Activated CD4-positive, CD25-positive, alpha-beta regulatory T cell treated with anti-CD3 and anti-CD28 coated beads, Interleukin-2, amount 50 U/mL, for 72 hours (primary cell): ENCODE measurements around the gene SRBD1.

ENCODE experiments used
- DNase-seq: peaks from one replicate; pipeline ENCODE4 v3.0.0; 2021

SRBD1 gene

DNA sequence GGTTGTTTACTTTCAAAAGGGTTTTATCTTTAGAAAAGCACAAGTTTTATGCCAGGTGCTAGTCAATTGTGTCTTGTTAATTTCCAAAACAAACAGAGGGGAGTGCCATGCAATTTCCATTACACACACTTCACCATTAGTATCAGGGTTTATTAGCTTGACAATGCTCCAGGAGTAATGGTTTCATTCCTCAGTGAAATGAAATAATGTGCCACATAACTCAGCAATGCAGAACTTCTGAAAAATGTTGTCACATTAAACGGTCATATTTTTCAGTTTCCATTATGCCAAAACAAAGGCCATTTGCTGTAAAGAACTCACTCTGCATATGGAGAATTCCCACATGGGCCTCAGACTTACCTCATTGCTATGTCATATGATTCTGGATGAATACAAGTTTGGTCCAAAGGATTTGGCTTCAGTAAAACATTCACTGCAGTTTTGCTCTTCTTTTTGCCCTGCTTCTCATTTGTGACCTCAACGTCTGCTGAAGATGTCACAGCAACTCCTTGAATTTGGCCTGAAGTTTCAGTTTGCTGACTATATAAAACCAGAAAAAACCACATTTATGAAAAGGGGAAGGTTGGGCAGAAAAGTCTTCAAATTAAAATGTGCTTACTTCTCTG is 198.2 kb downstream of the SRBD1 start:
- no peak for DNase-seq

DNA sequence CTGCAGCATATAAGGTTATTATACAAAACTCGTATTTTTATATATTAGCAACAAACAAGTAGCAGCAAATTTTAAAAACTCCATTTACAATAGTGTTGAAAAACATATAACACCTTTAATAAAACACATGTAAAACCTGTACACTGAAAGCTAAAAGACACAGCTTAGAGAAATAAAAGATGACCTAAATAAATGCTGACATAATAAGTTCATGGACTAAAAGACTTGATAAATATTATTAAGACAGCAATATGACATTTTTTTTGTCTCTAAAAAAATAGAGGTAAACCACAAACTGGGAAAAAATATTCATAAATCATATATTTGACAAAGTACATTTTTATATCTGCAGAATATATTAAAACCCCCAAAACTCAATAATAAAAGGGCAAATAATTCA is 201.4 kb downstream of the SRBD1 start:
- DNase-seq = no peak

DNA sequence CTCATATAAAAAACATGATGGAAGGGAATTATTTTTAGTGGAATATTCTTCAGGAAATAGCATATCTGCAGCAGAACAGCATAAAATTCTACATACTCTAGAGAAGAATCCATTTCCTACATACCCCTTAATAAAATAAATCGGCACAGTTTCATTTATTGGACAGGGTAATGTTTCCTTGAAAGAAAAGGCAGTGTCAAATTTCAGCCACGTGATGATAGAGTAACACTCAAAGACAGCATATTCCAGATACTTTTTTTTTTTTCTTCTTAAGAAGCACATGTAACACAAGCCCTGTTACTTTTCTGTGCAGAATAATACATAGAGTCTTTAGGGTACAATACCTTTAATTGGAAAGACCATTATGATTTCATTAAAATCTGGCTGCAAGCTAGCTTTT is 204.4 kb downstream of the SRBD1 start:
- no peak for DNase-seq

DNA sequence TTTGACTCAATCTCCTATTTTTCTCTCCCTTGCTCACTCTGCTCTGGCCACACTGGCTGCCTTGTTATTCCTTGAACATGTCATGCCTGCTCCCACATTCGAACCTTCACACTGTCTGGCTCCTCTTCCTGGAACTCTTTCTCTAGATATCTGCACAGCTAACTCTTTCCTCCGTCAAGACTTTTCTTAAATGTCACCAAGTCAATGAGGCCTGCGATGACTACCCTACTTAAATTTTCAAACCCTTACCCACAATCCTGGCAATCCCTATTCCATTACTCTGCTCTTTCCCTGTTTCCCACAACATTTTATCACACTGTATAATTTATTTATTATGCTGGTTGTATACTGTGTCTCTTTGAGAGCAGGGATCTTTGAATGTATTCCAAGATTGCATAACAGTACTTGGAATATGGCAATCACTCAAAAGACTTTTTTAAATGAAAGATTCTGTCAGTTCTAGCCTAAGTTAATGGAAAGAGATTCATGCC is 206.2 kb downstream of the SRBD1 start:
- no peak for DNase-seq

DNA sequence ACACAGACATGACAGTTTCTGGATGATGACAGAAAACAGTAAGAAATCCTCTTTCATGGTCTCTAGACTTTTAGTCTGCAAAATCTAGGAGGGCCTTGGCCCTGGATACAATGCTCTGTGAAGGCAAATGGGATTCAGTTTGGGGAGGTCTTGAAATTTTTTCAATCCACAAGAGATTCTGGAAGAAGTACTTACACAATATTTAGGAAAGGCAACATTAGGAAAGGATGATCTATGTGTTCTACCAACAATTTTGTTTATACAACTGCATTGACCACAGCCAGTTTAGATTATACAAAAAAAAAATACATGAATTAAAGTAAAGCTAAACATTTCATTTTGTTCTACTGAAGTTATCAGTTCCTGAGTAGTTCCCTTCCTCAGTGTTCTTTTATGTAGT is 208.0 kb downstream of the SRBD1 start:
- DNase-seq = no peak

DNA sequence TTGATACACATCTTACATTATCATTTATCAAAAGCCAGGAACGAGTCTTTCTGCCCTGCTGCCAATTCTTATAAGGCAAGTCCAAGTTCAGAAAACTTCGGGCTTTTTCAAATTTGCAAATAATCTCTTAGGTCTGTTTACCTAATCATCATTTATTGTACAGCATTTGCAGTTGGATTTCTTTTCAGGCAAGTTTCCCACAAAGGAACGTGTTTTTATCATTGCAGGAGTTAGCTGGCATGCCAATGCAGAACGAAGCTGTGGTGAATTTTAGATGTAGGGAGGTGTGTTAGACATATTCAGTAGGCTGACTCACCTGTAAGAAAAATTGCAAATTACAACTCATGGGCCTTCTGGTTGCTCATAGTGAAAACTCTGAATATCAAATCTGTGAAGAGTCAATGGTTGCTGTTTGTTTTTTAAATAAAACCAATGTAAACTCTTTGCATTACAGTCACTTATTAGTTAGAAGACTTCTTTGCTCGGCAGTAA is 209.6 kb downstream of the SRBD1 start:
- no peak for DNase-seq

DNA sequence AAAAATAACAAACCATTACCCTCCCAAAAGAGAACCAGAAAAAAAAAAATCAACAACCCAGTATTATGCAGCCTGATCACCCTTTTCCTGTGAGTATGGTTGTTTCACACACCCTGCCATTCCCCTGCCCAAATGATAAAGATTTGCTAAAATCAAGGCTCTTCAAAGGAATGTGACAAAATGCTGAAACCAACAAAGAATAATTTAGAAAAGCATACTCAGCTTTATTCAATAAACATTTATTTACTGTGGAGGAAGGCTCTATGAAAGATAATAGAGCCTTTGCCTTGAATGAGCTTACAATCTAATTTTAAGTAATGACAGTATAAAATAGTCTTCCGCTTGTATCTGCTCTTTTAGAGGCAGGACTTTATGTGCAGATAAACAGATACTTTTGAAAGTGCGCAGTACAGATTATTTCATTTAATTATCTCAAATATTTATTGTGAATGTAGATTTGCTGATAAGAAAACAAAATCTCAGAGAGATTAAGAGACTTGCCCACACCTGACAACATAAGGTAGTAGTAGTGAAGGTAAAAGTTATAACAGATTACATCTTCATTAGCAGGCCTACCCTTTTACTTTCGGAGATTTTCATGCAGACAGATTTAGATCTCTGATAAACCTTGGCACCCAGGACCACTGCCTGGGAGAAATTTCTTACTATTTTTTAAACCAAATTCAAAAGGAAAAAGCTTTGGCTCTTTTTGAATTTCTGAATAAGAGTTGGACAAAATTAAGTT is 211.9 kb downstream of the SRBD1 start:
- DNase-seq = no peak

DNA sequence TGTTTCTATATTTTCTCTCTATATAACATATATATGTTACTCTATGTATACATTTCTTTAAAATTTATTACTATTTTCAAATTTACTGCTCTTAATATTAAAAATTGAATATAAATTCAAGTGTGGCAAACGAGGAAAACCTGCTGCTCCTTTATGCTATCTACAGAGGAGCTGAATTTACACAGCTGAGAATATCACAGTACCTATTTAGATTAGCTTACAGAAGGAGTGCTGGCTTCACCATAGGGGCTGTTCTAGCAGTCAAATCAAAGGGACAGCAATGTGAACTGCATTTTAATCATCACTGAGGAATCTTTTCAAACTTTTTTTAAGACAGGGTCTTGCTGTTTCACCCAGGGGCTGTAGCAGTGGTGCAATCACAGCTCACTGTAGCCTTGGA is 213.8 kb downstream of the SRBD1 start:
- DNase-seq = no peak

DNA sequence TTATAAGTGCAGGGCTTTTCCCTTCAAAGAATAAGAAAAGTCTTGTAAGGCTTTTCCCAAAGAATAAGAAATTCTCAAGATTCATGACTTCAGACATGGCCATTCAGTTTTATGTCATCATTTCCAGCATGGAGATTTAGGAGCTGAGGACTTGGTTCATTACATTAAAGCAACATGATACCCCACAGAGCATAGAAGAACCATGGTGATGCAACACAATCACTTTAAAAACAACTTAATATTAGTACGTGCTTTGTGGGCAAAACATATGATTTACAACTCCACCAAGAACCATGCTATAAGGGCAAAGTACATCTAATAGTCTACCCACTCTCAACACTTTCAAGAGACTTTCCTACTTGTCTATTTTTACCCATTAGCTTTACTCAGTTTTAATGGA is 214.4 kb downstream of the SRBD1 start:
- no peak for DNase-seq

DNA sequence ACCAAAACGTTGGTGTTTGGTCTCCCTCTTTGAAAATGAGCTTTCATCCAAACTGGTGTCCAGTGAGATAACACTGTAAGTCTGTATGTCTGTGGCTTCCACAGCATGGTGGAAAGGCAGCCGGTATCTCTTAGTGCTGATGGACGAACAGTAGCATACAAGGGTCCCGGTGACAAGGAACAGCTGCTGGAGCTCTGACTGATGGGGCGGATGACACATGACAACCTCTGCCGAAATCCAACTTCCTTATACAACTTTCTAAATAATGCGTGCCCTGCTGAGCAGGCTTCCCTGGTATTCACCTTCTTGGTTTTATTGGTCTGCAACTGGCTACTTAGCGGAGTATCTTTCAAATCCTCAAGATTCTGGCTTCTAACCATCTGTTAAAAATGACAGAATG is 216.2 kb downstream of the SRBD1 start:
- DNase-seq = no peak

DNA sequence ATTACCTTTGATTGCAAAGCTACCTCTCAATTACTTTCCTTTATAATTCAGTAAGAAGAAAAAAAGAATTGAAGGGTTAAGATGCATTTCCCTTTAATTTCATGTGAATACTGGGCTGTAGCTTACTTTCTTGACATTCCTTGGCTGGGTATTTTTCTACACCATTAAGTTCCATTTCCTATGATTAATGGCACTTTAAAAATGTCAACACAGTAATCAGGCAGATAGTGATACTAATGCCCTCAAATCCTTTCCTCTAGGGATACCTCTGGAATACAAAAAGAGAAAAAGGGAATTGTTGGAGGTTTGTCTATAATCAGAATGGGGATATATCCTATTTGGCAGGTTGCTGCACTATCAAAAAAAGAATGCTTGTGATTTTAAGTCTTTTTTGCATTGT is 216.9 kb downstream of the SRBD1 start:
- no peak for DNase-seq

DNA sequence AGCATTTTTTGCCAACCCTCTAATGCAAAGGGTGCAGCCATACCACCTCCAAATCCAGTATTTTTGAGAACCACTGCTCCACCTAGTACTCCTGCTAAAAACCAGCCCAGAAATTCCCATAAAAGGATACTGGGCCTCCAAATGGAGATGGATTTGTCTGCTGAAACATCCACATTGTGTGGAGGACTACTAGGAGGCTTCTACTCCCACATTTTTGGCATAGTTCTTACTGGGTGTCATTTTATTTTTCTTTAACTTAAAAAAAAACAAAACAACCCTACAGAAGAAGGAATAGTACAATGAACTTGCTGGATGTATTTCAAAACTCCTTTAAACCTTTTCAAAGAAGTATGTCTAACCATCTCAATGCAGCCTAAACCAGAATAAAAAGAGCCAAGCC is 219.2 kb downstream of the SRBD1 start:
- DNase-seq = no peak

DNA sequence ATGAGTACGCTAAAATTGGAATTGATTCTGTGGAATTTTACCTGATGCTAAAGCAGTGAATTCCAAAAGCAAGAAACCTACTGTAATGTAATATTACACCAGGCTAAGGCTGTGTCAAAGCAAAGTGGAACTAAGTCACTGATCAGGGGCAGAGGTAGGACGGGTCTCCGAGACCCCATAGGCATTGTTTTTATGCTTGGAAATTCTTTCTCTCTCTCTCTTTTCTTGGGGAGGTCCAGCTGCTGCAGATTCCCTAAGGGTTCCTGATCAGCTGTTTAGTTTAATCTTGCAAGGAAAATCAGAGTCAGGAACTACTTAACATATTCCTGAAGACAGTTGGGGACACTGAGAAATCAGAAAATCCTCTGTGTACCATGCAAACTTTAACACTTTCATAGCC is 220.2 kb downstream of the SRBD1 start:
- no peak for DNase-seq

DNA sequence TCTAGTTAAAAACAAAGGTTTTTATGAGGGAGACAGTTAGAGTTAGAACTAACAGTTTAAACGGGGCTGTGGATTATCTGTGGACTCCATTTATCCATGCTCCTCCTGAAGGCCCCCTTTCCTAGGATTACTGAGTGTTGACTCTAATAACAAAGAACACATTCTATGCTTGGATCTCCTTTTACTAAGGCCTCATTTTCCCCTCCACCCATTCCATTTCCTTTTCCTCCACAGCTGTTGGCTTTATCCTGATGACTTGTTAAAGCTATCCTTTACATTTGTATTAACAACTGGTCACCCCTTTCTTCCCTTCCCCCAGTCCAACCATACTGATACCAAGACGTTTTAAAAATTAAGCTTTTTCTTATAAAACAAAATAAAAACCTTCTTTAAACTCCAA is 220.6 kb downstream of the SRBD1 start:
- DNase-seq = no peak

DNA sequence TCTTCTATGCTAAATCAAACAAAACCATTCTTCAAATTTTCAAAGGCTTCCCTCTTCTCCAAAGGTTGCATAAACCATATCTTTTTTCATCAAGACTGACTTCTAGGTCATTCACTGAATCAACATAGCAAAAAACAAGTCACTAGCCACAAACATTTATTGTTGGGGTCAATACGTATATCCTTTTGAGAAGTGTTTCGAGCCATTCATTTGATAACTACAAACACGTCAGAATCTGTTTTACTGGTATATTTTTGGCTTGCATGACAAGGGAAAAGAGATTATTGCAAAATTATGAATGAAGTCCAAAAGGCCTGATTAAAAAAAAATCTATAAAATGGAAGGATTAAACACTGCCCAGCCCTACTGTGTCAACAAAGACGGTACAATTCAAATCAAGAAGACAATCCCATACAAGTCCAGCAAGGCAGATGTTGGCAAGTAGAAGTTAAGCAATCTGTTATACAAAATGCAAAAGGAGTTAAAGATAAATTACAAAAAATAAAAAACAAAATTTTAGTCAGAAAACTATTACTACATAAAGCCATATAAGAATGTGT is 222.4 kb downstream of the SRBD1 start:
- no peak for DNase-seq

DNA sequence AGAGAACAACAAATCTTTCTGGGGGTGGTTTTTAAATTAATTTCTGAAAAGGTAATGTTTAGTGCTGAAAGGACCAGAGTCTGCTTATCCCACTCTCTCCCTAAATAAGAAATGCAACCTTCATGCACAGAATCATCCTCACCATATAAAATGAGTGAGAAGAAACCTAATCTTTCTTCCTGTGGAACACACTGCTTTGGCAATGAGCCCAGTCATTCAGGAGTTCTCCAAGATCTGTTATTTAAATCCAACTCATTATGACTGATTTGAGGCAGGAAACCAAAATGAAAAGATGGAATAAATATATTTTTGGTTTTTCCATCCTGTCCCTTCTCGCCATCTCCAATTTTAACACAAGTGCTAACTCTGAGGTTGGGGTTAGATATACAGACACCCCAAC is 228.3 kb downstream of the SRBD1 start:
- no peak for DNase-seq

DNA sequence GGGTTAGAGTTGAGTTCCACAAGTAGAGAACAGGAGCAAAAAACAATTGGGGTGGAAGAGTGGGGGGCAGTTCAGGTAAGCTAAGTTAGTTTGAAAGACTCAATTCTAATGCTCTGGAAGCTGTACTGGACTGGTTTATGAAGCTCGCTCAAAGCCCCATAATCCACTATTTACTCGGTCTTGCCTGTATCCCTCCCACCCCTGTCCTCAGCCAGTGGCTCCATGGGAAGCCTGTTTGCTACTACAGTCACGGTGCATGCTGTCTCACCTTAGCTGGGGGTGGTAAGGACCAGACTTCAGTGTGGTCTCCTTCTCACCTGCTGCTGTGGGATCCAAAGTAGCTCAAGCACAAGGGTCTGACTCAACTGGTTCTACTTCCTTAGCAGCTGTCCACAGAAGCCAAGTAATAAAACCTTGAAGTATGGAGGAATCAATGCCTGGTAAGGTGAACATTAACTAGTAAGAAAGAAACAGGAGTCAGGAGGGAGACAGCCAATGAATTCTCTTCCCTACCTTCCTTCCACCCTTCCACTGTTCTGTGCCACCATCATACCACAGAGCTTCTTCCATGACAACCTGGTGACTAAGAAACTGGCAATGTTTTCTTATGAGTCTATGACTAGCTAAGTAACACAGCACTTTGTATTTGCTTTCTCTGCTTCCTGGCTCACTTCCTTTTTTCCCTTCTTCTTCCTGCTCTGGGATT is 230.8 kb downstream of the SRBD1 start:
- no peak for DNase-seq

DNA sequence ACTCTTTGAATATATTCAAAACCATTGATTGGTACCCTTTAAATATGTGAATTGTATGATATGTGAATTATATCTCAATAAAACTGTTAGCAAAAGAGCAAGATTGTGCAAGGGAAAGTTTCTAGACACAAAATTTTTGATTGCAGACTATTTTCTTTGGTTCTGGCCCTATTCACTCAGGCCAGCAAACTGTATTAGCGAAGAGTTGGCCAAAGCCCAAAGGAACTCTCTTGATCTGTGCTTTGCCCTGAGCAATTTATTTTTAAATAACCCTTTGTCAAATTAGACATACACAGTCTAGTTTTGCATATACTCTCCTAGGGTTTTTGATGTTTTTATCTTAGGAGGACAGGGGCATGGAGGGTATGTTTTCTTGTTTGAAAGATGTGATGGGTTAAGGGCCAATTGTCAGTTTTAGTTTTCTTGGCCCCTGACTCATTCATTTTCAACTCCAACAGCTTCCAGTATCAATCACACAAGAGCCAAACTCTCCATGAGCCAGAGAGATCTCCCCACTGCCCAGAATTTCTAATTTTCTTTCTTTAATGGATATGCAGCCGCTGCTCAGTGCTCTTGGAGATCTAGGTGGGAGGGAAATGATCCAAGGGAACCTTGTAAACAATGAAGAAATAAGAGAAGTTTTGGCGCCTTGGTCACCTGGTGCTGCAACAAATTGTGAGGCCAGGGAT is 231.5 kb downstream of the SRBD1 start:
- no peak for DNase-seq

DNA sequence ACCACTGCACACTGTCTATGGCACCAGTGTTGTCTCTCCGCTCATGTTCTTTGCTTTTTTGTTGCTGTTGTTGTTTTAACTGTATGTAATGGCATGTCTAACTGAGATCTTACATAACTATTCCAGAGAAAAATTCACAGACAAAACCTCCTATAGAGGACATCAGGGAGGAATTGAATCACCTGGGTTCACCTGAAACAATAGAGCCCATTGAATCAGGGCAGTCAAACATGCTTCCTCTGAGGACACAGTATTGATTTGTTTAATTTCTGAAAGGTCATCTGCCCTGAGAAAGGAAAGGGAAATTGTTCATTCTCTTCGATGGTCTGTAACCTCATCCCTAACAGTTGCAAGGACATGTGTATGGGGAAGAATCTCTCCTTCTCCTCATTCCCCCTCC is 237.5 kb downstream of the SRBD1 start:
- no peak for DNase-seq

DNA sequence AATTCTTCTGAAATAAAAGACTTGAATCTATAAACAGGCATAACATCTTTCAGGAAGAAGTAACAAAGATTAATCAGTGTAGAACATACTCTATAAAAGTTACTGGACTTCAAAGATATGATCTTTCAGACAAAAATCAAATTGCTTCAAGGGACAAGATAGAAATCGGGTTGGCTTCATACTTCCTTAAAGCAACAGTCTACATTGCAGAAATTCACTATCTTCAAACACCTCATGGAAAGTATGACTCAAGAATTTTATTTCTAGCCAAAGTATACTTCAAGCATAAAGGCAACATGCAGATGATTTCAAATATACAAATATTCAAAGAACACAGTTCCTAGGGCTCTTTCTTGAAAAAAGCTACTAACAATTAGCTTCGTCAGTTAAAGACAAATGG is 240.7 kb downstream of the SRBD1 start:
- no peak for DNase-seq

DNA sequence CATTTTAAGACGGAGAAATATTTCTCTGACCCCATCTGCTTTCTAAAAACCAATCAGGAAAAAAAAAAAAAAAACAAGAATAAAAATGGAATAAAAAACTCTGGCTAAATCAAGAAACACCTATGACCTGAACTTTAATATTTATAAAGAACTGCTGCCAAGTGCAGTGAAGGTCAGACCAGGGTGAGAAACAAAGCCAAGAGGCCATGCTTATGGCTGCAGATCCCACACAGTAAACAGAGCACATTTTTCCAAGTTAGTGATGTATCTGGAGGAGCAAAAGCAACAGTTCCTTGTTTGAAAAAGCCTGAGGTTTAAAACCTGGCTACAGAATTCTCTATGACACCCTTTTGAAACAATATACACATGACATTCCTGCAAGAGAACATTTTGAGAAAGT is 242.3 kb downstream of the SRBD1 start:
- no peak for DNase-seq

DNA sequence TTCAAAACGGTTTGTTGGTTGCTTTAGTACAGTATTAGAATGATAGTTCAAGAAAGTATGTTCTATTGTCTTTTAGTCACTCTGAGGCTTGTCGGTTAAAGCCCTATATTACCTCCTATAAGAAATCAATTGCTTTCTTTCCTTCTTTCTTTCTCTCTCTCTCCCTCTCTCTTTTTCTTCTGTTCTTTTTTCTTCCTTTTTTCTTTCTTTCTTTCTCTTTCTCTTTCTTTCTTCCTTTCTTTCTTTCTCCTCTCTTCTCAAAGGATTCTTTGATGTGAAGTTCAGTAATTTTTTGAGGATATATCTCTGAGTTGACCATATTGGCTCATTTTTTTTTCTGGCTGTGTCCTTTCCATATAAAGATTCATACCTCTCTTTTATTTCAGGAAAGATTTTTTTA is 249.4 kb downstream of the SRBD1 start:
- DNase-seq = no peak

DNA sequence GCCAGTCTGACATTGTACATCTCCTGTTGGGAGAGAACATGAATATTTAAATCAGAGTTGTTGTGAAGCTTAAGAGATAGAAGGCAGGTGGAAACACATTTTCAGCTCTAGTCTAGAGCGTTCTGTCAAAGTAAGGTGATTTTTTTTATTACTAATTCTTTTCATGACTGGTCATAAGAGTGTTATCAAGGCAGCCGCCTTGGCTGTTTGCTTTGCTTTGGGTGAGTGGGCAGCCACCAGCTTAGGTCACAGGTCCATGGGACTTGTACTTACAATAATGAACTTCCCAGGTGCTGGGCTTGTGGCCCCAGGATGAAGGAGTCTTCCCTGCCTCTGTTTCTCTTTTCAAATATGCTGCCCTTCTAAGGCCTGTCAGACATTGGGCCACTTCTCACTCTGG is 256.3 kb downstream of the SRBD1 start:
- no peak for DNase-seq
